Psoas muscle (tissue), 8 donors: Measurements from ENCODE around the gene TMED5. TPM values are rescaled to one million over a fixed set of nuclear protein-coding genes. Genes with fewer than 3 reads are reported as not detected.

Source experiments
- ATAC-seq, 4 donors: fragments of 200-7000 bp; cut with Tn5 transposase; one replicate each; pipeline ENCODE4 v1.9.1; 2020; ENCODE audit warnings: moderate library complexity in 3 of 4, mild to moderate bottlenecking in 2 of 4
- DNase-seq, 2 donors: peaks; one replicate each; pipeline ENCODE4 v3.0.0-alpha.2; 2020
- H3K27ac ChIP-seq: fragments of 200-600 bp; one replicate; pipeline ENCODE4 v1.8.0; 2022
- H3K27me3 ChIP-seq, 3 donors: fragments of 200-600 bp in 1 of 3; one replicate each; pipeline versions ENCODE4 v1.6.1 to v1.8.0; 2013 to 2022; ENCODE audit warnings: low read length in 2 of 3, mild to moderate bottlenecking in 2 of 3, moderate library complexity in 1 of 3; ENCODE audit not compliant: insufficient read depth in 3 of 3
- H3K36me3 ChIP-seq, 2 donors: fragments of 200-600 bp in 1 of 2; one replicate each; pipeline versions ENCODE4 v1.6.1 to v1.8.0; 2013 to 2022; ENCODE audit warnings: low read depth in 1 of 2, mild to moderate bottlenecking in 1 of 2, moderate library complexity in 1 of 2; ENCODE audit not compliant: insufficient read depth in 1 of 2
- H3K4me1 ChIP-seq: fragments of 200-600 bp; one replicate; pipeline ENCODE4 v1.8.0; 2022
- H3K4me3 ChIP-seq: fragments of 200-600 bp; one replicate; pipeline ENCODE4 v1.8.0; 2022; ENCODE audit warnings: mild to moderate bottlenecking
- H3K9me3 ChIP-seq: fragments of 200-600 bp; one replicate; pipeline ENCODE4 v1.8.0; 2022
- CTCF ChIP-seq: fragments of 200-600 bp; IDR thresholded peaks from one replicate; pipeline ENCODE4 v1.8.0; 2022; ENCODE audit warnings: antibody characterized with exemption
- WGBS, 3 donors: extraction: QIAGEN DNeasy Blood & Tissue Kit; methylation state at CpG; one replicate each; pipeline versions ENCODE4 v1.1.6 to v1.1.7; 2013; 5-methylcytosine and 5-hydroxymethylcytosine counted together
- intact Hi-C, 2 donors: fragments of 100-400 bp; cut with DNase I; formaldehyde crosslinking; loops; one replicate each; pipeline versions ENCODE4 v1.11.0 to v1.14.2; 2022
- polyA plus RNA-seq, 3 donors: library from polyadenylated mRNA; stranded (reverse); fragments of 200-250 nt; gene quantifications; one replicate each; pipeline ENCODE4 v1.2.3, GENCODE V29; 2013
- total RNA-seq, 4 donors: library from RNA; stranded (reverse); fragmentation: NEBNext Ultra II Directional in 2 of 4; extraction: Animal tissue kit (Norgen Biotek cat#: 25700) in 2 of 4; gene quantifications; one replicate each; pipeline versions ENCODE4 v1.2.1 to v1.2.4, GENCODE V29; 2021 to 2023
- donor health status: healthy with polysubstance abuse.
- donor health status: DM: no; HTN: no; CAD: no; lungs with moderate emphysema.
- donor health status: Bipolar disorder and iron deficiency.
- donor health status: healthy.
- donor health status: DM: yes; HTN: yes; CAD: no.
- donor health status: DM: no; HTN: no; CAD: no.
- donor health status: DM: no; HTN: no; CAD: no.
- donor health status: DM: yes; HTN: yes; CAD: no.

TMED5 gene
- total and polyA plus RNA-seq, 7 donors: 37.9 to 92.2 (median 65.6) TPM

DNA sequence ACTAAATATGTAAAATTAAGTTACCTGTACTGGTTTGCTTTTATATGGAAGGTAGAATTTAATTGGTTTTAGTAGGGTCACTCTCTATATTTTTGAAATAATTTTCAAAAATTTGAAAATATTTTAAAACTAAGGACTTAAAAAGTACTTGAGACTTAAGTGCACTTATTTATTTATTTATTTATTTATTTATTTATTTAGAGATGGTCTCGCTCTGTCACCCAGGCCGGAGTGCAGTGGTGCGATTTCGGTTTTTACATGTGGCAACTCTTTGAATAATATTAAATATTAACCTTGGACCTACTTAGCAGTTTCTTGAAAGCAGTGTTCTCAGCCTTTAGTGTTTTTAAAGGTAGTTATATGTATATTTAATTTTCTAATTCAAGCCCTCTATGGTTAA is 36.4 kb downstream of the TMED5 start:
- 96 to 98% (median 97%) methylated on average over 4 of the region's 4 CpGs for WGBS, 3 donors
- Histone ChIP-seq H3K9me3 (no peaks in the 10 kb centered on the region), H3K36me3 (peaks cover 0 to 25% of the 10 kb centered on the region in 2 donors), H3K4me1 (peaks cover 8% of the 10 kb centered on the region), H3K4me3 (no peak overlapping the region), H3K27ac (no peak overlapping the region), H3K27me3 (no peaks in the 10 kb centered on the region)
- DNase-seq (no peak), ATAC-seq (no peak)
- TF ChIP-seq CTCF: no peak
- intact Hi-C loops: no loop called here

DNA sequence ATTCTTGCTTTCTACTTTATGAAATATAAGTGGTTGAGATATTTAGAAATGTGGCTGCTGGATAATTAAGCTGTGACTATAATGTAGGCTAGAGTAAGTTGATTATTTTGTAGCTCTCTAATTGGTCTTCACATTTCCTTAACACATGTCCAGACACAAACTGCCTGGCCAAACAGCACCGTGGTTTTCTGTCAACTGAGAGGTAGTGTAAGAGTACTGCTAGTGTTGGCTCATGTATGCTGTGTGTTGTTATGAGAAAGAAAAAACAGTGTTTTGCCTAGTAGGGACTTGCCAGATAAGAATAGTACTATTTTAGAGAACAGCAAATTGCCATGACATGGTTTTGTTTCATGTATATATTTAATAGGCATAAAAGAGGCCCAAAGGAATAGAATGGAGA is 37.1 kb downstream of the TMED5 start:
- H3K4me1 ChIP-seq: peaks cover 8% of the 10 kb centered on the region
- peaks cover 0 to 25% of the 10 kb centered on the region in 2 donors for H3K36me3 ChIP-seq
- TF ChIP-seq CTCF: no peak
- H3K9me3 ChIP-seq: no peaks in the 10 kb centered on the region
- H3K27ac ChIP-seq: no peak overlapping the region
- 26 to 50% (median 48%) methylated on average over 1 of the region's 1 CpG for WGBS, 3 donors
- no peak for DNase-seq
- no peak for ATAC-seq
- no peaks in the 10 kb centered on the region for H3K27me3 ChIP-seq
- intact Hi-C loops: no loop called here
- H3K4me3 ChIP-seq: no peak overlapping the region

GRCh38 chr1:93142161-93142560 is 38.1 kb downstream of the TMED5 start:
- DNase-seq (no peak), ATAC-seq (no peak)
- Histone ChIP-seq H3K27ac (no peak overlapping the region), H3K9me3 (no peaks in the 10 kb centered on the region), H3K4me1 (no peaks in the 10 kb centered on the region), H3K27me3 (no peaks in the 10 kb centered on the region), H3K36me3 (peaks cover 0 to 32% of the 10 kb centered on the region in 2 donors), H3K4me3 (no peak overlapping the region)
- intact Hi-C loops: no loop called here
- 97 to 100% (median 98%) methylated on average over 2 of the region's 2 CpGs for WGBS, 3 donors
- no peak for TF ChIP-seq CTCF

DNA sequence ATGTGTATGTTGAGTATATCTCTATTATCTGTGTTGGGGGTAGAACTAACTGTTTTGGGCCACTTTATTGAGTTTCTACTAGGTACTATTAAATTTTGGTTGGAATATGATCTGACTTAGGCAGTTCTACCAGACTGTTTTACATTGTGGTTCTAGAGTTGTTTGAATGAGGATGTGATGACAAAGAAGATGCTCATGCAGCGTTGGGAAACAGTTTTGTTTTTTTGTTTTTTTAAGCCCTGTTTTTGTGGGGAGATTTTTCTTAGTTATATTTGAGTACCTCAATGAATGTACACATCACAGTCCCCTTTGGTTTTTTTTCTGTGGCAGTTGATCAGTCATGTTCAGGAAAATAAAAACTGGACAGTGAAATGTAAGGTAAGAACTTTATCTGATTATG is 40.1 kb downstream of the TMED5 start:
- no peak overlapping the region for H3K4me3 ChIP-seq
- no peaks in the 10 kb centered on the region for H3K4me1 ChIP-seq
- no peaks in the 10 kb centered on the region for H3K9me3 ChIP-seq
- H3K27ac ChIP-seq: no peak overlapping the region
- H3K27me3 ChIP-seq: no peaks in the 10 kb centered on the region
- DNase-seq (no peak), ATAC-seq (no peak)
- intact Hi-C loops: no loop called here
- TF ChIP-seq CTCF: no peak
- 74 to 91% (median 87%) methylated on average over 1 of the region's 1 CpG for WGBS, 3 donors
- H3K36me3 ChIP-seq: peaks cover 0 to 53% of the 10 kb centered on the region in 2 donors

DNA sequence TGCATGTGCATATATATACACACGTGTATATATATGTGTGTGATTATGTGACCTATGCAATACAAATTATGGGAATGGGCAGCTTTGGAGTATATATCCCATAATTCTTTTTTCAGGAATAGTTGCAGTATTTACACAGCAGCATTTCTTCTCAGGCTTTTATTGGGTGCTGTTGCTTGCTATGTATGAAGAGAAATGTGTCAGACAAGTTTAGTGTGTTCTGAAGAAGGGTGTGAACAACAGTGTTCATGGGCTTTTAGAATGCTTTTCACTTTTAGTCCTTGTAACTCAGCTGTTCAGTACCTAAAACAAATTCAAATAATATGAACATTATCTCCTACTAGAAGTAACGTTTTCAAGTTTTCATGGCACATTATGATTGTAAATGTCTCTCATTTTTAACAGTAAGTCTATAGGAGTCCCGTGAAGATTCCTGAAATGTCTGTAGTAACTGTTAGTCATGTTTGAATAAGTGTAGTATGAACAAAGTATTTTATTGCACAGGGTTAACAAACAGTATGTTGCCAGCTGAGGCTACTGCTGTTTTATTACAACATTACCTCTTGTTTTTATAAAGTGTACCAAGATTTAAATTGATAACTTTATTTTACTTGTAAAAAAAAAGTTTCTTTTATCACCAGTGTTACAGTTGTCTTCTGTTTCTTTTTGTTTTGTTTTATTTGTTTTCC is 42.5 kb downstream of the TMED5 start:
- TF ChIP-seq CTCF: no peak
- DNase-seq (no peak), ATAC-seq (no peak)
- intact Hi-C loops: no loop called here
- H3K36me3 ChIP-seq: peaks cover 0 to 70% of the 10 kb centered on the region in 2 donors
- no peaks in the 10 kb centered on the region for H3K9me3 ChIP-seq
- H3K27me3 ChIP-seq: no peaks in the 10 kb centered on the region
- no peaks in the 10 kb centered on the region for H3K4me1 ChIP-seq
- no peak overlapping the region for H3K4me3 ChIP-seq
- no peak overlapping the region for H3K27ac ChIP-seq
- 47 to 53% (median 48%) methylated on average over 3 of the region's 3 CpGs for WGBS, 3 donors
